DND-41 (cell line): Measurements from ENCODE around the gene EPHB1.

ENCODE experiments used
- ATAC-seq: fragments of 200-7000 bp; cut with Tn5 transposase; 3 replicates; pipeline ENCODE4 v1.9.1; 2021; ENCODE audit warnings: low read depth; ENCODE audit not compliant: insufficient read depth
- DNase-seq: peaks from one replicate; pipeline ENCODE4 v3.0.0-alpha.2; 2020
- H2AFZ ChIP-seq: 2 replicates; pipeline ENCODE4 v1.6.0; 2012; ENCODE audit warnings: low read depth, low read length
- H3K27ac ChIP-seq: 2 replicates; pipeline ENCODE4 v1.5.1; 2012; ENCODE audit warnings: low read length, inconsistent platforms
- H3K27me3 ChIP-seq: fragments of 200-600 bp; sonication (generic); 2 replicates; pipeline ENCODE4 v1.6.0; 2012; ENCODE audit warnings: low read length, mild to moderate bottlenecking, inconsistent platforms; ENCODE audit not compliant: insufficient read depth, poor library complexity
- H3K36me3 ChIP-seq: 2 replicates; pipeline ENCODE4 v1.5.1; 2012; ENCODE audit warnings: low read length, inconsistent platforms; ENCODE audit not compliant: insufficient read depth
- H3K4me1 ChIP-seq: 2 replicates; pipeline ENCODE4 v1.5.1; 2012; ENCODE audit warnings: mild to moderate bottlenecking, low read length; ENCODE audit not compliant: insufficient read depth
- H3K4me2 ChIP-seq: 2 replicates; pipeline ENCODE4 v1.6.0; 2012; ENCODE audit warnings: mild to moderate bottlenecking, moderate library complexity, low read length, inconsistent platforms; ENCODE audit not compliant: insufficient read depth
- H3K4me3 ChIP-seq, 2 experiments: fragments of 200-600 bp in 1 of 2; shearing (Covaris generic) in 1 of 2; 2 replicates each; pipeline ENCODE4 v1.5.1; 2012 to 2016; ENCODE audit warnings: inconsistent platforms in 2 of 2, low read length in 2 of 2, mild to moderate bottlenecking in 2 of 2, low read depth in 1 of 2, moderate library complexity in 1 of 2
- H3K79me2 ChIP-seq: 2 replicates; pipeline ENCODE4 v1.6.0; 2012; ENCODE audit warnings: low read length, inconsistent platforms; ENCODE audit not compliant: insufficient read depth
- H3K9ac ChIP-seq: 2 replicates; pipeline ENCODE4 v1.6.0; 2012; ENCODE audit warnings: low read depth, mild to moderate bottlenecking, inconsistent platforms, low read length, moderate library complexity
- H3K9me3 ChIP-seq: 2 replicates; pipeline ENCODE4 v1.5.1; 2012; ENCODE audit warnings: low read length, moderate library complexity, mild to moderate bottlenecking, inconsistent platforms; ENCODE audit not compliant: insufficient read depth, severe bottlenecking
- H4K20me1 ChIP-seq: 2 replicates; pipeline ENCODE4 v1.6.0; 2012; ENCODE audit warnings: low read length; ENCODE audit not compliant: insufficient read depth
- CTCF ChIP-seq: IDR thresholded peaks from 2 replicates; pipeline ENCODE4 v1.5.1; 2012; ENCODE audit warnings: borderline replicate concordance, low read length, moderate library complexity, mild to moderate bottlenecking; ENCODE audit not compliant: poor library complexity, severe bottlenecking; ENCODE audit errors: extremely low read depth
- EZH2 ChIP-seq: IDR thresholded peaks from 3 replicates; pipeline ENCODE4 v1.6.1; 2012; ENCODE audit warnings: borderline replicate concordance, low read depth, mild to moderate bottlenecking, moderate library complexity, low read length, inconsistent platforms; ENCODE audit not compliant: severe bottlenecking

Gene EPHB1

GRCh38 chr3:134858441-134859035 lies 63.5 kb downstream of the EPHB1 start:
- H3K4me3 ChIP-seq = no peak overlapping the region
- no peak for TF ChIP-seq EZH2
- TF ChIP-seq CTCF = no peak
- H3K27me3 ChIP-seq = no peaks in the 10 kb centered on the region
- DNase-seq (no peak), ATAC-seq (no peak)
- peaks cover 8% of the 10 kb centered on the region for H3K4me1 ChIP-seq
- H3K27ac ChIP-seq = no peak overlapping the region
- H3K9me3 ChIP-seq = no peaks in the 10 kb centered on the region
- H2AFZ ChIP-seq = no peak overlapping the region
- no peaks in the 10 kb centered on the region for H4K20me1 ChIP-seq
- no peak overlapping the region for H3K9ac ChIP-seq
- H3K4me2 ChIP-seq = no peak overlapping the region
- no peaks in the 10 kb centered on the region for H3K79me2 ChIP-seq
- H3K36me3 ChIP-seq = no peaks in the 10 kb centered on the region

GRCh38 chr3:134859341-134859740 lies 64.3 kb downstream of the EPHB1 start:
- no peak overlapping the region for H2AFZ ChIP-seq
- H3K9me3 ChIP-seq = no peaks in the 10 kb centered on the region
- no peak overlapping the region for H3K27ac ChIP-seq
- H3K4me2 ChIP-seq = no peak overlapping the region
- H3K4me3 ChIP-seq = no peak overlapping the region
- no peak overlapping the region for H3K9ac ChIP-seq
- no peaks in the 10 kb centered on the region for H3K36me3 ChIP-seq
- TF ChIP-seq EZH2 (no peak), CTCF (no peak)
- no peaks in the 10 kb centered on the region for H4K20me1 ChIP-seq
- H3K4me1 ChIP-seq = peaks cover 5% of the 10 kb centered on the region; the same call in 1 of the 2 replicates
- H3K79me2 ChIP-seq = no peaks in the 10 kb centered on the region
- ATAC-seq (no peak), DNase-seq (no peak)
- no peaks in the 10 kb centered on the region for H3K27me3 ChIP-seq

GRCh38 chr3:134860141-134860540 lies 65.1 kb downstream of the EPHB1 start:
- no peak overlapping the region for H3K4me3 ChIP-seq
- H3K9me3 ChIP-seq = no peaks in the 10 kb centered on the region
- DNase-seq (no peak), ATAC-seq (no peak)
- H3K27ac ChIP-seq = no peak overlapping the region
- TF ChIP-seq CTCF (no peak), EZH2 (no peak)
- H4K20me1 ChIP-seq = no peaks in the 10 kb centered on the region
- H3K4me2 ChIP-seq = no peak overlapping the region
- no peaks in the 10 kb centered on the region for H3K27me3 ChIP-seq
- H3K9ac ChIP-seq = no peak overlapping the region
- H3K79me2 ChIP-seq = no peaks in the 10 kb centered on the region
- H2AFZ ChIP-seq = no peak overlapping the region
- no peaks in the 10 kb centered on the region for H3K36me3 ChIP-seq
- peaks cover 5% of the 10 kb centered on the region; the same call in 1 of the 2 replicates for H3K4me1 ChIP-seq
